SIG-M5 treated with dmso at 0.1 percent for 504 hours (cell line): ENCODE results near the gene RPS6KA3.

Experiments used
- DNase-seq: peaks from one replicate; lab custom pipeline; 2025; ENCODE audit not compliant: unreplicated experiment; lab: John Stamatoyannopoulos, UW

RPS6KA3 gene

GRCh38 chrX:20266810-20267606 is at the start of gene RPS6KA3:
TSS of gene RPS6KA3 (minus strand) at chrX:20266909. CDS start at chrX:20266632, 277 bp downstream.
- peak; percentile 84 for DNase-seq

DNA sequence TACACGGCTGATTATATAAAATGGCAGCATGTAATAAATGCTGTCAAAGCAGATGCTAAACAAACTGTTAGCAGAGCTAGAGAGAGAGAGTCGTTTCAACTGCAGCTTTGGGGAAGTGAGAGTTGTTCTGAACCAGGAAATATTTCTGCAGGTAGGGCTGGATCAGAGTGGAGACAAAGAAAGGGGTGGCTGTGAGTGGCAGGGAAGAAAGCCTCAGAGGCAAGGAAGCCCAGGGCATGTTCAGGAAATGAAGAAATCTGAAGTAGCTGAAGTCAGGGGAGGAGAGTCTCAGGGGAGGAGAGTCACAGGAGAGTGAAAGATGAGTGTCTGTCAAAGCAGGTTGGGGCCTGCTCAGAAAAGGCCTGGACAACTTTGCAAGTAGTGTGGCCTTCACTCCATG is 48.4 kb upstream of the RPS6KA3 start:
- DNase-seq = peak; percentile 68

- DNase-seq = peak; percentile 84
Measured at GRCh38 chrX:20313899-20314298, 47.2 kb upstream of the RPS6KA3 start.

DNA sequence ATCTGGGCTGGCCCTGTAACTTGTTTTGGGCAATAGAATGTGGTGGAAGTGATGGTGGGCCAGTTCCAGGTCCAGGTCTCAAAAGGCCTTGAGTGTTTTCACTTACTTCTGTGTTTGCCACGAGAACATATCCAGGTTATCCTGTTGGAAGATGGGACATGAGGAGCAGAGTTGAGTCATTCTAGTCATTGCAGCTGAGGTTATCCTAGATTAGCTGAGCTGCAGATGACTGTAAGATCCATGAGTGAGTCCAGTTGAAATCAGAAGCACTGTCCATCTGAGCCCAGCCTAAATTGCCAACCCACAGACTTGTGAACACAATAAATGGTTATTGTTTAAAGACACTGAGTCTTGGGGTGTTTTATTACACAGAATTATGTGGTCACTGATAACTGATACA is 45.3 kb upstream of the RPS6KA3 start:
- no peak for DNase-seq

DNA sequence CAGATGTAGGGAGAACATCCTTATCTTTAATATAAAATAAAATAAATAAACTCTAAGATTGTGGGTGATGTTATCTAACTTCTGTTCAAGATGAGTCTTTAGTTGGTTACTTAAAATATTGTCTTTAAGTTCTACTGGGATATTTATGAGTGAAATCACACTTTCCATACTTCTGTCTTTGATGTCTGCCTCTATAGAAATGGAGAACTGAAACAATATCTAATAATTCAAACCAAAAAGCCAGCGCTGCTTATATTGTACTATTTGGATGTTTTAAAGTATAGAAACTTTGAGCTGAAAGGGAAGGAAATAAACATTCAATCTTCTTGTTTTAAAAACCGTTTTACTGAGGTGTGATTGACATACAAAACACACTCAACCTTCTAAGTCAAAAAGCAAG is 44.8 kb upstream of the RPS6KA3 start:
- no peak for DNase-seq

- no peak for DNase-seq
Measured at GRCh38 chrX:20309806-20310205, 43.1 kb upstream of the RPS6KA3 start.

DNA sequence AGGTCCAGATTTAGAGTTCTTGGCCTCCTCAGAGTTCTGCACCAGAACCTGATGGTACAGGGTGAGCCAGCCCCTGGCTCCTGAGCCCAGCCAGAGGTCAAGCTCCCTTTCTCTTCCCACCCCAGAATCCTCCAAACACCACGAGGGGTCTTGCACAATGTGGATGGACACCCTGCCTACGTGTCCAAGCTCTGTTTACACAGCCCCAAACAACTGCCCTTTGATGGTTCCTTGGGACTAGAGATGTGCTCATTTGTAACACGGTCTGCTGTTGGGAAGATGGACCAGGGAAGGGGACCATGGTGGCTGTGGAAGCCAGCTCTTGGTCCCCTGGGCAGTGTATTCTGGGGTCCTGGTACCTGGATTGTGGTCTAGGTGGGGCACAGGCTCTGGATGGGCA is 40.0 kb upstream of the RPS6KA3 start:
- no peak for DNase-seq

DNA sequence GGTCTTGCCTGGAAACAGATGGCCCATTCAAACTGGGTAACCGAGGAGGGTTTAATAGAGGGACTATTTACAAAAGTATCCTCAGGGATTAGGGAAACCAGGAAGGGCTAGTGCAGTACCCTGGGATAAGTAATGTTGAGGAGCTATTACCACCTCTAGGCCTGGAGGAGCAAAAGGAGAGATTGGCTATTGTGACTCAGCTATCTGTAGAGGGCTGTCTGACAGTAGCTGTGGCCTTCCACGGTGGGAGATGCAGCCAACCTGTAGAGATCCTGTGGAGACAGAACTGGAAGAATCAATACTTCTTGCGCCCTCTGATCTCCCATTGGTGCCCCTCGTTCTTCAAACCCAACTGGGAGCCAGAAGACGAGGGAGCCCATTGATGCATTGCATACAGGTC is 34.1 kb upstream of the RPS6KA3 start:
- DNase-seq = no peak

DNA sequence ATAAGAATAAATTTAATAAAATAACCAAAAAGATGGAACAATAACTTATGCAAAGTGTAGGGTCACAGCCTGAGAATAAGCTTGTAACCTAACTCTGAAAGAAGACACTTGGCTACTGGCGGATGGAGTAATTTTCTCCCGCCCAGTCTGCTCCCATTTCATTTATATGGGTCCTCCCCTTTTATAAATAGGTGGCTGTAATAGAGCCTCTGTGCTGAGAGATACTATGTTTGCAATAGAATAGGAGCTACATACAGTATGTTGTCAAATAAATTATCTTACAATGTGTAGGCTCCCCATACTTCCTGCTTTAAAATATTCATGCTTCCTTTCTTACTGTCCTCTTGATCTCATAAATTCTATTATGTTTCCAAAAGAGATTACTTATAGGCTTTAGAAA is 28.2 kb upstream of the RPS6KA3 start:
- DNase-seq = no peak

GRCh38 chrX:20294284-20294683 is 27.6 kb upstream of the RPS6KA3 start:
- no peak for DNase-seq

GRCh38 chrX:20285511-20285910 is 18.8 kb upstream of the RPS6KA3 start:
- no peak for DNase-seq

DNA sequence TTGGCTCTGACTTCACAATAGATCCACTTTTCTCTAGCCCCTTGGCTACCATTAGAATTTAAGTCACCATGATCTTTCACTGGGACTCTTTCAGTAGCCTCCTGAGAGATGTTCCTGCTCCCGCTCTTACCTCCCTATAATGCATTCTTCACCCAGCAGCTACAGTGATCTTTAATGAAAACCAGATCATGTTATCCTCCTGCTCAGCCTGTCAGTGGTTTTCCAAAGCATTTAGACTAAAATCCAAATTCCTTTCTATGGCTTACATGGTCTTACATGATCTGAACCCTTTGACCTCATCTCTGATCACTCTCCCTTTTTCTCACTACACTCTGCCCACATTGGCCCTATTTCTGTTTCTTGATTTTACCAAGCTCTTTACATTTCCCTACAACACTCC is 18.3 kb upstream of the RPS6KA3 start:
- DNase-seq = no peak

DNA sequence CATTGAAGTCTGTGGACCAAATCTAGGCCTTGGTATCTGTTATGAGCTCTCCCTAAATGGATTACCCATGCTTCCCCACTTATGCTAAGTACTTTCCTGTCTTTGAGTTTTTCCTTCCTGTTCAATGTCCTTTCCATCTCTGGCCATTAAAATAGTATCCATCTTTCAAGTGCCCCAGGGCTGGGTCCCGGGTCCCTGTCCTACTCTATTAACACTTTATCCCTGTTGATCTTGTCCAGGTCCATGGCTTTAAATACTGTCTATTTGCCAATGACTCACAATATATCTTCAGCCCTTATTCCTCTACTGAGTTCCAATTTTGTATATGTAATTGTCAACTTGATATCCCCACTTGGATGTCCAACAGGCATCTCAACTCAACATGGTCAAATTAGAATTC is 17.7 kb upstream of the RPS6KA3 start:
- no peak for DNase-seq

GRCh38 chrX:20280938-20281337 is 14.2 kb upstream of the RPS6KA3 start:
- DNase-seq = peak; percentile 15

DNA sequence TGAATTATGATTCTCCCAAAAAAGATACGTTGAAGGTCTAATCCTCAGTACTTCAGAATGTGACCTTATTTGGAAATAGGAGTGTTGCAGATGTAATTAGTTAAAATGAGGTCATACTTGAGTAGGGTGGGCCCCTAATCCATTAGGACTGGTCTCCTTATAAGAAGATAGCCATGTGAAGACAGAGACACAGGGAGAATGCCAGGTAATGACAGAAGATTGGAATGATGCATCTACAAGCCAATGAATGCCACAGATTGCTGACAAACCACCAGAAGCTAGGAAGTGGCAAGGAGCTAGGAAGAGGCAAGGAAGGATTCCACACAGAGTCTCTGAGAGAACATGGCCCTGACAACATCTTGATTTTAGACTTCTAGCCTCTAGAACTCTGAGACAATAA is 7.4 kb upstream of the RPS6KA3 start:
- no peak for DNase-seq

- DNase-seq = no peak
Measured at GRCh38 chrX:20271730-20272129, 5.0 kb upstream of the RPS6KA3 start.

DNA sequence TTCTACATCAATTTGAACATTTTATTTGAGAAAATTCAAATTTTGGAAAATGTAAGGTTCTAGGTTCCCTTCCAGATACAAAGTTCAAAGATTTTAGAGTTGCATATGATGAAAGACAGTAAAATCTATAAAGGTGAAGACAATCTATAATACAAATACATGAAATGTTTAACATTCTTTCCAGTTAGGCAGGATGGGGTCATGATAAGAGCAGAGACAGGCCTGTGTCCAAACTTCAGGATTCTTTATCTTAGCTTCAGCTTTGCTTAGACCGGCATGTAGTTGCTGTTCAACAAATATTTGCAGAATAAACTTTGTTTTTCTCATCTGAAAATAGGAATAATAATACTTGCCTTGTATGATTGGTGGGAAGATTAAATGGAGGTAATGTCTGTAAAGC is 4.5 kb upstream of the RPS6KA3 start:
- DNase-seq = no peak

- no peak for DNase-seq
Measured at GRCh38 chrX:20270562-20270890, 3.8 kb upstream of the RPS6KA3 start.

- no peak for DNase-seq
Measured at GRCh38 chrX:20269848-20270561, 3.3 kb upstream of the RPS6KA3 start.

- no peak for DNase-seq
Measured at GRCh38 chrX:20267931-20268701, 1.4 kb upstream of the RPS6KA3 start.

- no peak for DNase-seq
Measured at GRCh38 chrX:20267607-20267930, 860 bp upstream of the RPS6KA3 start.
